ENCODE results near the gene ADAMTS7. TPM values are rescaled to one million over a fixed set of nuclear protein-coding genes. Genes with fewer than 3 reads are reported as not detected.

ADAMTS7 gene
- total and polyA plus RNA-seq, 4 donors, result 4.9 to 20.4 (median 10.6) TPM

GRCh38 chr15:78718837-78719236, 92.4 kb downstream of the ADAMTS7 start:
- DNase-seq (ENCODE audit: low read depth in 4 of 6, low spot score in 6 of 6), result no peak
- Histone ChIP-seq H3K4me1 (ENCODE audit: control insufficient read depth, insufficient read depth, low read length) (no peaks in the 10 kb centered on the region), H3K4me3 (ENCODE audit: low read depth, low read length) (no peak overlapping the region), H3K36me3 (ENCODE audit: control insufficient read depth, insufficient read depth, low read length) (no peaks in the 10 kb centered on the region), H3K9me3 (ENCODE audit: control insufficient read depth, insufficient read depth, low read length) (no peaks in the 10 kb centered on the region), H3K27ac (ENCODE audit: low read depth, low read length) (no peak overlapping the region), H3K27me3 (ENCODE audit: control insufficient read depth, insufficient read depth, low read length) (peaks cover 3% of the 10 kb centered on the region)
- no CpG with 5 or more reads among the region's 2 CpGs for WGBS (ENCODE audit: insufficient coverage)

GRCh38 chr15:78717956-78718656, 93.2 kb downstream of the ADAMTS7 start:
- WGBS (ENCODE audit: insufficient coverage), result no CpG with 5 or more reads among the region's 2 CpGs
- no peaks in the 10 kb centered on the region for H3K36me3 ChIP-seq (ENCODE audit: control insufficient read depth, insufficient read depth, low read length)
- no peak for DNase-seq (ENCODE audit: low read depth in 4 of 6, low spot score in 6 of 6)
- H3K9me3 ChIP-seq (ENCODE audit: control insufficient read depth, insufficient read depth, low read length), result no peaks in the 10 kb centered on the region
- no peak overlapping the region for H3K27ac ChIP-seq (ENCODE audit: low read depth, low read length)
- H3K4me3 ChIP-seq (ENCODE audit: low read depth, low read length), result no peak overlapping the region
- no peaks in the 10 kb centered on the region for H3K4me1 ChIP-seq (ENCODE audit: control insufficient read depth, insufficient read depth, low read length)
- H3K27me3 ChIP-seq (ENCODE audit: control insufficient read depth, insufficient read depth, low read length), result peaks cover 3% of the 10 kb centered on the region

DNA sequence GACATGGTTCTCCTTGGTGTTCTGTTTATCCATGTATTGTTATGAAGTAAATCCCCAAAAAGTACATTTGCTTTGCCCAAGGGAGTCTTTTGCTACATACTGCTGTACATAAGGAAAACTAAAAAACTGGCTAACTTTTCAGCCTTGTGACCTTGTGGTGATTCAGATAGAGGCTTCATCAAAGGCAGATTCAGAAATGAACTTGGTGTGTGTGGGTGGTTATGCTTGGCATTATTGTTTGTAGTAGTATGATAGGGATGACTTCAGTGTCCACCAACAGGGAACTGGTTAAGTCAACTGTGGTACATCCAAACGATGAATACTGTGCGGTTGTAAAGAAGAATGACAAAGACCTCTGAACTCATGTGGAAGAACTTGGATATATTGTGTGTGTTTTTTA, 94.6 kb downstream of the ADAMTS7 start:
- Histone ChIP-seq H3K9me3 (ENCODE audit: control insufficient read depth, insufficient read depth, low read length) (no peaks in the 10 kb centered on the region), H3K4me3 (ENCODE audit: low read depth, low read length) (no peak overlapping the region), H3K27ac (ENCODE audit: low read depth, low read length) (no peak overlapping the region), H3K36me3 (ENCODE audit: control insufficient read depth, insufficient read depth, low read length) (no peaks in the 10 kb centered on the region), H3K27me3 (ENCODE audit: control insufficient read depth, insufficient read depth, low read length) (peaks cover 3% of the 10 kb centered on the region), H3K4me1 (ENCODE audit: control insufficient read depth, insufficient read depth, low read length) (no peaks in the 10 kb centered on the region)
- WGBS (ENCODE audit: insufficient coverage), result 100% methylated on average over 2 of the region's 2 CpGs
- DNase-seq (ENCODE audit: low read depth in 4 of 6, low spot score in 6 of 6), result no peak

DNA sequence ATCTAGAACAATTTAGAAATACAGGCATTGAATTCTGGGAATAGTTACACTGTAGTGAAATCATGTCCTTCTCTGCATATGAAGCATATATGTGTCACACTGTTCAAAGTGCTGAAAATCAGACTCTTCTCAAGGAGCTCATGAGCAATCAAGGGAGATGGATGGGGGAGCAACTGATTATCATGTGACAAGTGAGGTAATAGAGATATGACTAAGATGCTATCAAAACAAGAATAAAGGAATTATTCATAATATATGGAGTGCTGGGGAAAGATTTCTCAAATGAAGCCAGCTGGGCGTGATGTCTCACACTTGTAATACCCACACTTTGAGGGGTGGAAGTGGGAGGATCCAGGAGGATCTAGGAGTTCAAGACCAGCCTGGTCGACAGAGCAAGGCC, 95.3 kb downstream of the ADAMTS7 start:
- H3K4me3 ChIP-seq (ENCODE audit: low read depth, low read length), result no peak overlapping the region
- WGBS (ENCODE audit: insufficient coverage), result no CpG with 5 or more reads among the region's 2 CpGs
- no peaks in the 10 kb centered on the region for H3K9me3 ChIP-seq (ENCODE audit: control insufficient read depth, insufficient read depth, low read length)
- no peaks in the 10 kb centered on the region for H3K36me3 ChIP-seq (ENCODE audit: control insufficient read depth, insufficient read depth, low read length)
- no peak for DNase-seq (ENCODE audit: low read depth in 4 of 6, low spot score in 6 of 6)
- H3K27me3 ChIP-seq (ENCODE audit: control insufficient read depth, insufficient read depth, low read length), result peaks cover 3% of the 10 kb centered on the region
- H3K4me1 ChIP-seq (ENCODE audit: control insufficient read depth, insufficient read depth, low read length), result no peaks in the 10 kb centered on the region
- H3K27ac ChIP-seq (ENCODE audit: low read depth, low read length), result no peak overlapping the region

DNA sequence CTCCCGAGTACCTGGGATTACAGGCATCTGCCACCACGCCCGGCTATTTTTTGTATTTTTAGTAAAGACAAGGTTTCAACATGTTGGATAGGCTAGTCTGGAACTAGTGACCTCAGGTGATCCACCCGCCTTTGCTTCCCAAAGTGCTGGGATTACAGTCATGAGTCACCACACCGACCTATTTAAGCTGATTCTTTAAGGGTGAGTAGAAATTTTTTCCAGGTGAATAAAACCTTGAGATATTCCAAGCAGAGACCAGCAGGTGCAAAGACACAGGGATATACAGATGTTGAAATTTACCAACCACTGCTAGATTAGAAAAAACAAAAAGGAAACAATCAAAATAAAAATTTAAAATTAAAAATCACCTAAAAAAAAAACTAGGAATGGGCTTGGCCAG, 95.8 kb downstream of the ADAMTS7 start:
- Histone ChIP-seq H3K4me3 (ENCODE audit: low read depth, low read length) (no peak overlapping the region), H3K4me1 (ENCODE audit: control insufficient read depth, insufficient read depth, low read length) (no peaks in the 10 kb centered on the region), H3K27me3 (ENCODE audit: control insufficient read depth, insufficient read depth, low read length) (peaks cover 3% of the 10 kb centered on the region), H3K27ac (ENCODE audit: low read depth, low read length) (no peak overlapping the region), H3K9me3 (ENCODE audit: control insufficient read depth, insufficient read depth, low read length) (no peaks in the 10 kb centered on the region), H3K36me3 (ENCODE audit: control insufficient read depth, insufficient read depth, low read length) (no peaks in the 10 kb centered on the region)
- no peak for DNase-seq (ENCODE audit: low read depth in 4 of 6, low spot score in 6 of 6)
- 100% methylated on average over 2 of the region's 5 CpGs for WGBS (ENCODE audit: insufficient coverage)

- no peak overlapping the region for H3K27ac ChIP-seq (ENCODE audit: low read depth, low read length)
- no peaks in the 10 kb centered on the region for H3K4me1 ChIP-seq (ENCODE audit: control insufficient read depth, insufficient read depth, low read length)
- WGBS (ENCODE audit: insufficient coverage), result 100% methylated on average over 1 of the region's 3 CpGs
- H3K4me3 ChIP-seq (ENCODE audit: low read depth, low read length), result no peak overlapping the region
- no peaks in the 10 kb centered on the region for H3K9me3 ChIP-seq (ENCODE audit: control insufficient read depth, insufficient read depth, low read length)
- peaks cover 3% of the 10 kb centered on the region for H3K27me3 ChIP-seq (ENCODE audit: control insufficient read depth, insufficient read depth, low read length)
- H3K36me3 ChIP-seq (ENCODE audit: control insufficient read depth, insufficient read depth, low read length), result no peaks in the 10 kb centered on the region
- no peak for DNase-seq (ENCODE audit: low read depth in 4 of 6, low spot score in 6 of 6)
These were observed 96.4 kb downstream of the ADAMTS7 start for GRCh38 chr15:78714890-78715289.

DNA sequence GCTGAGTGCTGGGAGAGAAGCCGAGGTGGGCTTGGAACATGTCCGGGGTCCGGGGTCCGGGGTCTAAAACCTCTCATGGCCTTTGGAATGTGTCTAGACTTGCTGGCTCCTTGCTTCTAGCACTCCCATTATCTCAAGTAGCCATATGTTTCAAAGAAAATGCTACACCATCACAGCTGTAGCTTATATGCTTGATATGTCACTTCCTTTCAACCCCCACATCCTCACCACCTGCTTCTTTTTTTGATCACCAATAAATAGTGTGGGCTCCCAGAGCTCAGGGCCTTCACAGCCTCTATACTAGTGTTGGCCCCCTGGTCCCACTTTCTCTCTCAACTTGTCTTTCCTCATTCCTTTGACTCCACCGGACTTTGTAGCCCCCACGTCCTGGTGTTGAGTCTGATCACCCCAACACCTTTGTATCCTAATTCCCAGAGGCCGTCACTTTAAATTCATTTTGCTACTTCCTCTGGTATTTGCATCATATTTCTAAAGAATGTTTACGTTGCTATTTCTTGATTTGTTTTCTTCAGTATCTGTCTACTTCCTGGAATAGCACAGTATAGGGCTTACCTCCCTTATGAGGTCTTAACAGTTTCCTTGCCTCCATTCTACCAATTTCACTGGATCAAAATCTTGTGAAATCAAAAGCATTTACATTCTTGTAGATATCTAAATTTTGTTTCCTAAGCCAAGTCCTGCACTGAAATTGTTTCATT, 98.3 kb downstream of the ADAMTS7 start:
- Histone ChIP-seq H3K4me1 (ENCODE audit: control insufficient read depth, insufficient read depth, low read length) (peaks cover 5% of the 10 kb centered on the region), H3K9me3 (ENCODE audit: control insufficient read depth, insufficient read depth, low read length) (no peaks in the 10 kb centered on the region), H3K36me3 (ENCODE audit: control insufficient read depth, insufficient read depth, low read length) (no peaks in the 10 kb centered on the region), H3K27me3 (ENCODE audit: control insufficient read depth, insufficient read depth, low read length) (peaks cover 5% of the 10 kb centered on the region), H3K27ac (ENCODE audit: low read depth, low read length) (no peak overlapping the region), H3K4me3 (ENCODE audit: low read depth, low read length) (no peak overlapping the region)
- WGBS (ENCODE audit: insufficient coverage), result 79% methylated on average over 3 of the region's 8 CpGs
- no peak for DNase-seq (ENCODE audit: low read depth in 4 of 6, low spot score in 6 of 6)

- no peak for DNase-seq (ENCODE audit: low read depth in 4 of 6, low spot score in 6 of 6)
- Histone ChIP-seq H3K4me1 (ENCODE audit: control insufficient read depth, insufficient read depth, low read length) (peaks cover 5% of the 10 kb centered on the region), H3K27me3 (ENCODE audit: control insufficient read depth, insufficient read depth, low read length) (peaks cover 5% of the 10 kb centered on the region), H3K9me3 (ENCODE audit: control insufficient read depth, insufficient read depth, low read length) (no peaks in the 10 kb centered on the region), H3K27ac (ENCODE audit: low read depth, low read length) (no peak overlapping the region), H3K4me3 (ENCODE audit: low read depth, low read length) (no peak overlapping the region), H3K36me3 (ENCODE audit: control insufficient read depth, insufficient read depth, low read length) (no peaks in the 10 kb centered on the region)
- WGBS (ENCODE audit: insufficient coverage), result no CpG with 5 or more reads among the region's 2 CpGs
These were observed 99.6 kb downstream of the ADAMTS7 start for GRCh38 chr15:78711638-78712037.

- DNase-seq (ENCODE audit: low read depth in 4 of 6, low spot score in 6 of 6), result peak in 5 of 6 donors; percentile 31 to 87 (median 36)
- WGBS (ENCODE audit: insufficient coverage), result 11% methylated on average over 18 of the region's 21 CpGs
- H3K36me3 ChIP-seq (ENCODE audit: control insufficient read depth, insufficient read depth, low read length), result no peaks in the 10 kb centered on the region
- peaks cover 5% of the 10 kb centered on the region for H3K27me3 ChIP-seq (ENCODE audit: control insufficient read depth, insufficient read depth, low read length)
- peaks cover 5% of the 10 kb centered on the region for H3K4me1 ChIP-seq (ENCODE audit: control insufficient read depth, insufficient read depth, low read length)
- no peak overlapping the region for H3K4me3 ChIP-seq (ENCODE audit: low read depth, low read length)
- no peak overlapping the region for H3K27ac ChIP-seq (ENCODE audit: low read depth, low read length)
- H3K9me3 ChIP-seq (ENCODE audit: control insufficient read depth, insufficient read depth, low read length), result no peaks in the 10 kb centered on the region
These were observed 101.9 kb downstream of the ADAMTS7 start for GRCh38 chr15:78709263-78709882.

All from spinal cord (tissue), 10 donors.